Suprapubic skin (tissue), 4 donors: ENCODE results near the gene PGBD2.

Experiments
- EP300 ChIP-seq: sonication (generic); formaldehyde crosslinking; IDR thresholded peaks from one replicate; pipeline ENCODE4 v1.6.1; 2017; ENCODE audit warnings: antibody characterized with exemption
- POLR2A ChIP-seq, 2 donors: fragments of 450-650 bp; IDR thresholded peaks; one replicate each; pipeline ENCODE4 v1.6.1; 2017; ENCODE audit warnings: antibody characterized with exemption in 2 of 2, mild to moderate bottlenecking in 2 of 2, moderate library complexity in 2 of 2
- POLR2AphosphoS5 ChIP-seq, 3 donors: sonication (generic); formaldehyde crosslinking; IDR thresholded peaks; one replicate each; pipeline ENCODE4 v1.6.1; 2017; ENCODE audit warnings: antibody characterized with exemption in 3 of 3
- TF ChIP-seq, protein P1 (sequence below), 2 donors: fragments of 200-600 bp in 1 of 2; fragments of 450-650 bp in 1 of 2; sonication (generic) in 1 of 2; IDR thresholded peaks; one replicate each; pipeline ENCODE4 v1.5.1; 2016 to 2019; ENCODE audit warnings: antibody characterized with exemption in 2 of 2, mild to moderate bottlenecking in 1 of 2, moderate library complexity in 1 of 2

GRCh38 chr1:248857201-248857600, 48.8 kb upstream of the PGBD2 start:
- TF ChIP-seq EP300: no peak
- TF ChIP-seq, protein P1, sequence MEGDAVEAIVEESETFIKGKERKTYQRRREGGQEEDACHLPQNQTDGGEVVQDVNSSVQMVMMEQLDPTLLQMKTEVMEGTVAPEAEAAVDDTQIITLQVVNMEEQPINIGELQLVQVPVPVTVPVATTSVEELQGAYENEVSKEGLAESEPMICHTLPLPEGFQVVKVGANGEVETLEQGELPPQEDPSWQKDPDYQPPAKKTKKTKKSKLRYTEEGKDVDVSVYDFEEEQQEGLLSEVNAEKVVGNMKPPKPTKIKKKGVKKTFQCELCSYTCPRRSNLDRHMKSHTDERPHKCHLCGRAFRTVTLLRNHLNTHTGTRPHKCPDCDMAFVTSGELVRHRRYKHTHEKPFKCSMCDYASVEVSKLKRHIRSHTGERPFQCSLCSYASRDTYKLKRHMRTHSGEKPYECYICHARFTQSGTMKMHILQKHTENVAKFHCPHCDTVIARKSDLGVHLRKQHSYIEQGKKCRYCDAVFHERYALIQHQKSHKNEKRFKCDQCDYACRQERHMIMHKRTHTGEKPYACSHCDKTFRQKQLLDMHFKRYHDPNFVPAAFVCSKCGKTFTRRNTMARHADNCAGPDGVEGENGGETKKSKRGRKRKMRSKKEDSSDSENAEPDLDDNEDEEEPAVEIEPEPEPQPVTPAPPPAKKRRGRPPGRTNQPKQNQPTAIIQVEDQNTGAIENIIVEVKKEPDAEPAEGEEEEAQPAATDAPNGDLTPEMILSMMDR (IDR thresholded peaks at IDR 0.05): no peak
- no peak for TF ChIP-seq POLR2A (IDR thresholded peaks at IDR 0.05)
- no peak for TF ChIP-seq POLR2AphosphoS5 (IDR thresholded peaks at IDR 0.05)
